Fibroblast of skin of back (primary cell): ENCODE measurements around the gene ARHGEF40. TPM values are rescaled to one million over a fixed set of nuclear protein-coding genes. Genes with fewer than 3 reads are reported as not detected.

Source experiments
- DNase-seq: peaks from one replicate; pipeline ENCODE4 v3.0.0-alpha.2; 2013
- polyA plus RNA-seq, 2 experiments: library from polyadenylated mRNA; unstranded; fragments of 120-200 nt; gene quantifications; one replicate each; pipeline ENCODE4 v1.2.1, GENCODE V29; 2013; ENCODE audit not compliant: insufficient read length in 2 of 2

The ARHGEF40 gene
- 45.1 TPM for polyA plus RNA-seq (2013, experiment 1 of 2; ENCODE audit: insufficient read length)
- 36.0 TPM for polyA plus RNA-seq (2013, experiment 2 of 2; ENCODE audit: insufficient read length)

DNA sequence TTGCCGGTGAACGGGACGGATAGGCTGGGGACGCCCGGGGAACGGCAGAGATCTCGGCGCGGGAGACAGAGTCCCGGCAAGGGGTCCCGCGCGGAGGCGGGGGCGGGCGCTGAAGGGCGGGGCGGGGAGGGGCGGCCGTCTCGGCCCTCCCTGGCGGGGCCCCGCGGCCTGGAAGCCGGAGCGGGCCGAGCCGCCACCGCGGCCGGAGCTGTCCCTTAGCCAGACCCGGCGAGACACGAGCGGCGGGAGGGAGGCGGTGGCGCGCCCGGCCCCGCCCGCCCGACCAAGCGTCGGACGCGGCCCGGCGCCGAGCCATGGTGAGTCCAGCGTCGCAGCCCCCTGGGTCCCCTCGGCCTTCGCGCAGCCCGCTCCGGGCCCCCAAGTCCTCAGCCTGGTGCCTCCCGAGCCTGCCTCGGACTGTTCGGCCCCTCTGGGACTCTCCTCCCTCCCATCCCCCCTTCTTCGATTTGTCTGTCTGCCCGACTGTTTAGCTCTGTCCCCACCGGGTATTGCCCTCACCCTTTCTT lies at the start of gene ARHGEF40:
Gene ARHGEF40 (plus strand): TSS at position 222 of the 527 bp plus-strand sequence. CDS start 93 bp downstream, at position 315.
- peak; percentile 68 for DNase-seq

GRCh38 chr14:21020977-21021545 lies 49.0 kb upstream of the ARHGEF40 start:
- no peak for DNase-seq

DNA sequence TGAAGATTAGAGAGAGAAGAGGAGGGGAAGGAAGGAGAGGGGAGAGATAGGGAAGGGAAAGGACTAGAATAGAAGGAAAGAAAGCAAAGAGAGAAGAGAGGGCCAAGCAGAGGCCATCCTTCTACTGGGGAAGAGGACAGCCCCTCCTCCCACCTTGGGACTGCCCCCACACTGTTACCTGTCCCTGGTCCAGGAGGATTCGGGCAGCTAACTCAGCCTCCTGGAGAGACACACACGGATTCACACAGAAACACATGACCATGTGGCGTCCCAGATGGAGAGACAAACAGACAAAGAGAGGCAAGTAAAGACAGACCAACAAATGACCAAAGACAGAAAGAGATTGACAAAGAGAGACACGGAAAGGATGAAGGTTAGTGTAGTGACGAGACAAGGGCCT lies 47.4 kb upstream of the ARHGEF40 start:
- no peak for DNase-seq

- DNase-seq = no peak
These were observed 46.9 kb upstream of the ARHGEF40 start for GRCh38 chr14:21023174-21023573.

GRCh38 chr14:21023817-21024584 lies 46.1 kb upstream of the ARHGEF40 start:
- DNase-seq = no peak

DNA sequence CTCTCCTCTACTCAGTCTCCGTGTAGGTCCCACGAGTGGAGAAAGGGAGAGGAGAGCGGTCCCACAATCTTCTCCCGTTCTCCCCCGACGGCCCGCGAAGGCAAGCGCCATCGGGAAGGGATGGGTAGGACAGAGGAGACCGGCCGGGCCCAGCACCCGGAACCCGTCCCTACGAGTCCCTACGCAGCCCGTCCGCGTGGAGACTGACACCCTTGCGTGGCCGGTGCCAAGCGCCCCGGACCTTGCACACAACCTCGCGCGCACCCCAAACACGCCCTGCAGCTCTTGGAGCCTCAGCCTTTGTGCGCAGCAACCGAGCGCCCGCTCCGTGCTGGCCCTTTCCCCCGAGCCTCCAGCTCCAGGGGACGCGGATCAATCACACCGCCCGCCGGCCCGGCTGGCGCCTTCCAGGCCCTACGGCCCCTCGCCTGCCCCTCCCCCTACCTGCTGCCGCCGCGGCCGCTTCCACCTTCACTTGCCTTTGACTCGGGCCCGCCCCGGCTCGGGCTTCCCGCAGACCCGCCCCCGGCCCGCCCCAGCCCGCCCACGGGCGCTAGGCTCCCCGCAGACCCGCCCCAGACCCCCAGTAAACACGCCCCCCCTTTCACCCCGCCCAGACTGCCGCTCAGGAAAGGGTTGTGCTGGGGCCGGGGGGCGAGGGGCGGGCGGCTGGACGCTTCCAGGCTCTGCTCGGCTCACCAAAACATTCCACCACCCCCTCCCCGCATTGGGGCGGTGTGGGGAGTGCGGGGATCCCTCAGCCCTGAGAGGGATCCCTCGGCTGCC lies 45.3 kb upstream of the ARHGEF40 start, which contains the start of gene NDRG2:
Gene NDRG2 (minus strand): TSS at position 477 of the 786 bp plus-strand sequence. CDS start 1,746 bp downstream, outside the sequence.
- DNase-seq = no peak

GRCh38 chr14:21025371-21026273 lies 44.5 kb upstream of the ARHGEF40 start:
- no peak for DNase-seq

- DNase-seq = no peak
These were observed 43.7 kb upstream of the ARHGEF40 start for GRCh38 chr14:21026274-21026987.

- no peak for DNase-seq
These were observed 43.2 kb upstream of the ARHGEF40 start for GRCh38 chr14:21026988-21027315.

DNA sequence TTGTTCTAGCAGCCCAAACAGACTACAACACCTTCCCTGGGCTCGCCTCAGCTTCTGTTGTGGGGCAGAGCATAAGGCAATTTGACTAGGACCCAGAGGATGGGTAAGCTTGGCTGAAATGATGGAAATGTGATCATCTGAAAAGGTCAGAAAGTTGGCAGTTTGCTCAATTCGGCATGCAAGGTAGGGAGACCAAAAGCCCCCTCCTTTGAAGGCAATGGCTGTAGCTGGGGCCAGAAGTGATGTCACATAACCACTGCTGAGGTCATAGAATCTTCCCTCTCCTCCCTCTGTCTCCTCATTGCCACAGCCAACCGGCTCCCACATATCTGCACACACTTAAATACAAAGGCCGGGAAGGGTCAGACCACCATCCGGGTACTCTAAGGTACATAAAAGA lies 40.2 kb upstream of the ARHGEF40 start, which contains the start of gene TPPP2:
Gene TPPP2 (plus strand): TSS at position 301 of the 400 bp plus-strand sequence. CDS start 365 bp downstream, outside the sequence.
- no peak for DNase-seq

DNA sequence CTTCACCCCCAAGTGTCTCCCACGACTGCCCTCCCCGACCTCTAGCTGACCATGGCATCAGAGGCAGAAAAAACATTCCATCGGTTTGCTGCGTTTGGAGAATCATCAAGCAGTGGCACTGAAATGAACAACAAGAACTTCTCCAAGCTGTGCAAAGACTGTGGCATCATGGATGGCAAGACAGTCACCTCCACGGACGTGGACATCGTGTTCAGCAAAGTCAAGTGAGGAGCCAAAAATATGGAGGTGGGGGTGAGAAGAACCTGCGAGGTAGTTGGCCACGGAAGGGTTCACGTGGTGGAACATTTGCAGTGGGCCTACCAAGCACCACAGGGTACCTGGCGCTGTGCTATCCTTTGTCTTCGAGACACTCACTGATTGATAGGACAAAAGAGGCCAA lies 39.6 kb upstream of the ARHGEF40 start:
- no peak for DNase-seq

DNA sequence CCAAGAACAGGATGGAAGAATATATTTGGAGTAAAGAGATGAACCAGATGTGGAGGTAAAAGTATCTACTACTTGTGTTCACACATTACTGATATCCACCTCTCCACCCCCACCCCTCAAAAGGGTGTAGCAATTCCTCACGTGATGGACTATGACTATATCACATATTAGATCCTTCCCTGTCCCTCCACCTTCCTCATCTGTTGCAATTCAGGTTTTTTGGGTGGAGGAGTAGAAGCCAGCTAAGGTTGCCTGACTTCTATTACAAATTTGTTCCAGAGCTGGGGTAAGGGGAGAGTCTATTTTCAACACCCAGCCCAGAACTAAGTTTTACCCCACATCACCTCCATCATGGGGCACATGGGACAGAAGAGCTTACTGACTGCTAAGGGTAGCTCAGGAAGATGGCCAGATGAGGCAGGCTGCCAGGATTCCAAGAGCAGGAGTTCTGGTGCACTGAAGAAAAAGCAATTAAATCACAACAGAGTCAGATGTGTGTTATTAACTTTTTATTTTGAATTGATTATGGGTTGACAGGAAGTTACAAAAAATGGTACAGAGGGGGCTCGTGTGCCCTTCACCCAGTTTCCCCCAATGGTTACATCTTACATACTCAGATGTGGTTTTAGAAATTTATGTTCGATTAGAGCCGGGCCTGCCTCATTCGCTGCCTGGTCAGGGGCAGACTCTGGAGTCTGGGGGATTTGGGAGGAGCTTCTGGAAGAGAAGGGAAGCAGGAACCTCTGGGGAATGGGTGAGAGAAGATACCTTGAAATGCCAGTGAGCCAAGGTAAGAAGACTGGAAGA lies 37.6 kb upstream of the ARHGEF40 start:
- no peak for DNase-seq

- no peak for DNase-seq
These were observed 36.9 kb upstream of the ARHGEF40 start for GRCh38 chr14:21033133-21033698.

- no peak for DNase-seq
These were observed 35.4 kb upstream of the ARHGEF40 start, which contains the start of gene RNASE13 for GRCh38 chr14:21034707-21035106. RNASE13 (minus strand) TSS chr14:21034807; CDS start chr14:21034288, 519 bp downstream.

GRCh38 chr14:21036751-21037150 lies 33.4 kb upstream of the ARHGEF40 start:
- no peak for DNase-seq

DNA sequence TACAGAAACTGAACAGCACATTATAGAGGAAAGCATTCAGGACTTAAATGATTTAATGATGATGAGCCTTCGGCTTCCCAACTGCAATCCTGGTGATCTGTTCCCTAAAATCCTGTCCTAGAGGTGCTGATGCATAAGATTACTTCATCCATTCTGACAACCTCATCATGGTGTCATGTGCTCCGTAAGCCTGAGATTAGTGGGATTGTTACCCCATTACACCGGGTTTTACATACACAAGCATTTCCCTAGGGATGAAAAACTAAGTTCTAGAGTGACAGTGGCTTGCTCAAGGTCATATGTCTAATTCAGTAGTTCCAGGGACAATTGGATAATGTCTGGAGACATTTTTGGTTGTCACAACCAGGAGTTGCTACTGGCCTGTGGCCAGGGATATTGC lies 32.9 kb upstream of the ARHGEF40 start:
- no peak for DNase-seq

GRCh38 chr14:21038441-21039422 lies 31.4 kb upstream of the ARHGEF40 start:
- DNase-seq = peak; percentile 25
